HG03103 (cell line): Measurements from ENCODE around the gene OPHN1.

ENCODE experiments used
- ATAC-seq: cut with Tn5 transposase; IDR thresholded peaks from one replicate; pipeline ENCODE4 v1.9.1; 2021; ENCODE audit warnings: low read depth; ENCODE audit not compliant: unreplicated experiment

The OPHN1 gene, protein sequence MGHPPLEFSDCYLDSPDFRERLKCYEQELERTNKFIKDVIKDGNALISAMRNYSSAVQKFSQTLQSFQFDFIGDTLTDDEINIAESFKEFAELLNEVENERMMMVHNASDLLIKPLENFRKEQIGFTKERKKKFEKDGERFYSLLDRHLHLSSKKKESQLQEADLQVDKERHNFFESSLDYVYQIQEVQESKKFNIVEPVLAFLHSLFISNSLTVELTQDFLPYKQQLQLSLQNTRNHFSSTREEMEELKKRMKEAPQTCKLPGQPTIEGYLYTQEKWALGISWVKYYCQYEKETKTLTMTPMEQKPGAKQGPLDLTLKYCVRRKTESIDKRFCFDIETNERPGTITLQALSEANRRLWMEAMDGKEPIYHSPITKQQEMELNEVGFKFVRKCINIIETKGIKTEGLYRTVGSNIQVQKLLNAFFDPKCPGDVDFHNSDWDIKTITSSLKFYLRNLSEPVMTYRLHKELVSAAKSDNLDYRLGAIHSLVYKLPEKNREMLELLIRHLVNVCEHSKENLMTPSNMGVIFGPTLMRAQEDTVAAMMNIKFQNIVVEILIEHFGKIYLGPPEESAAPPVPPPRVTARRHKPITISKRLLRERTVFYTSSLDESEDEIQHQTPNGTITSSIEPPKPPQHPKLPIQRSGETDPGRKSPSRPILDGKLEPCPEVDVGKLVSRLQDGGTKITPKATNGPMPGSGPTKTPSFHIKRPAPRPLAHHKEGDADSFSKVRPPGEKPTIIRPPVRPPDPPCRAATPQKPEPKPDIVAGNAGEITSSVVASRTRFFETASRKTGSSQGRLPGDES

DNA sequence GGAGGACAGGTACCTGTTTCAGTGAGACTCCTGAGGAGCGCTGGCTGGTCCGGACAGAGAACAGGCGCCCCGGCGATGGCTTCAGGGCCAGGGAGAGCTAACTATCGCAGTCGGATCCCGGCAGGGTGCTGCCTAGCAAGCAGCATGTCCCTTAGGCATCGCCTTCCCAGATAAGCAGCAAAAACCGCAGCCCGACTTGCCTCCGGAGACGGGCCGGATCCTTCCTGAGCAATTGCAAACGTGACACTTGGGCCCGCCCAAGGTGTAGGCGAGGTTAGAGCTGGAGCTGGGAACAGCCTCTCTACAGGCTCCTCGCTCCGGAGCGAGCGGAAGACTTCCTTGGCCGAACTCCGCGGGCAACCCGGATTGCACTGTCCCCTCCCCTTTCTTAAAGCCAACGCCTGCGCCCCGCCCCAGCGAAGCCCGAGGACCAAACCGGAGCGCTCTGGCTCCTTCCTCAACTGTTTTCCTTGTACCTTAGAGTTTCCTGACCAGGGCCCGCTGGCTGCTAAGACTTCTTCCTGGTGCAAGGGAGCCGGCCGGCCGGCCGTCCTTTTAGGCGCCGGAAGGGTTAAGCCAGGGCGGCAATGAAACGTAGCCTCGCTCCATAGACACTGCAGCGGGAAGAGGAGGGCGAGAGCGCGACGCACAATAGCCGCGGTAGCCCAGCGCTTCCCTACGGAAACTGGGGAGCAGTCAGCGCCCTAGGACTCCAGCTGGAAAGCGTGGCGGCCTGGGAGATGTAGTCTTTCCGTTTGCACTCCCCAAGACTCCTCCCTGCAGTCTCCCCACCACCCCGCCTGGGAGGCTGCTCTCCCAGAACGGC, at the start of gene OPHN1:
Gene OPHN1 (minus strand): TSS at position 341 of the 826 bp plus-strand sequence. CDS start 475 bp downstream, outside the sequence.
- no peak for ATAC-seq

DNA sequence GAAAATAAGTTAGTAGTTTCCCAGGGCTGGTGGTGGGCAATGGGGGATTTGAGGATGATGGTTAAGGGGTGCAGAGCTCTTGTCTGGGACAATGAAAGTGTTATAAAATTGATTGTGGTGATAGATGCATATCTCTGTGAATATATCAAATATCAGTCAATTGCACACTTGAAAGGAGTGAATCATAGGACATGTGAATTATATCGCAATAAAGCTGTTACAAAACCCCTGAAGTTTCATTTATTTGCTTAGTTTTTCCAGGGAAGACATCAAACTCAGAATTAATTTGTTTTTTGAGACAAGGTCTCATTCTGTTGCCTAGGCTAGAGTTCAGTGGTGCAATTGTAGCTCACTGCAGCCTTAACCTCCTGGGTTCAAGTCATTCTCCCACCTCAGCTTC, 47.7 kb upstream of the OPHN1 start:
- no peak for ATAC-seq

DNA sequence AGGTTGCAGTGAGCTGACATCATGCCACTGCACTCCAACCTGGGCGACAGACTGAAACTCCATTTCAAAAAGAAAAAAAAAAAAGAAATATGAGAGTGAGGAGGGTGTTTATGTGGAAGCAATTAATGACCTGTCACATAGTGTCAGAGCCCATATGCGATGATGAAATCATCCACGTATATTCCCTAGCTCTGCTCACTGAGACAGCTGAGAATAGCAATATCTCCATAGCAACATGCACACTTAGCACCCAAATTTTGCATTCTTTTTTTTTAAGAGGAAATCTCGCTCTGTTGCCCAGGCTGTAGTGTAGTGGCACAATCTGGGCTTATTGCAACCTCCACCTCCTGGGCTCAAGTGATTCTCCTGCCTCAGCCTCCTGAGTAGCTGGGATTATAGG, 31.5 kb upstream of the OPHN1 start:
- ATAC-seq = no peak

DNA sequence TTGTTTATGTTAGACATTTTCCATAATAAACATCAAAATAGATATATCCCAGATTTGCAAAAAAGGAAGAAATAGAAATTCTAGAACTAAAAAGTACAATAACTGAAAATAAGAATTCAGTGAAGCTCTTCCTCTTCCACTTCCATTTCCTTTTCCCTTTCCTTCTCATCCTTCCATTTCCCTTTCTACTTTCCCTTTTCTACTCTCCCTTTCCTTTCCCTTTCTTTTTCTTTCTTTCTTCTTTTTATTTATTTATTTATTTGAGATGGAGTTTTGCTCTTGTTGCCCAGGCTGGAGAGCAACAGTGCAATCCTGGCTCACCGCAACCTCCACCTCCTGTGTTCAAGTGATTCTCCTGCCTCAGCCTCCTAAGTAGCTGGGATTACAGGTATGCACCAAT, 30.6 kb upstream of the OPHN1 start:
- ATAC-seq = no peak

DNA sequence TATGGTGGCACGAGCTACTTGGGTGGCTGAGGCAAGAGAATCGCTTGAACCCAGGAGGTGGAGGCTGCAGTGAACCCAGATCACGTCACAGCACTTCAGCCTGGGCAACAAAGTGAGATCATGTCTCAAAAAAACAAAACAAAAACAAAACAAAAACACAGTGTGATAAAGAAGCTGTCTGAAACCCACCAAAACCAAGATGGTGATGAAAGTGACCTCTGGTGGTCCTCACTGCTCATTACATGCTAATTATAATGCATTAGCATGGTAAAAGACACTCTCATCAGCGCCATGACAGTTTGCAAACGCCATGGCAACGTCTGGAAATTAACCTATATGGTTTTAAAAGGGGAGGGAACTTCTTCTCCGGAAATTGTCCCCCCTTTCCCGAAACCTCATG, 29.4 kb upstream of the OPHN1 start:
- ATAC-seq = no peak

DNA sequence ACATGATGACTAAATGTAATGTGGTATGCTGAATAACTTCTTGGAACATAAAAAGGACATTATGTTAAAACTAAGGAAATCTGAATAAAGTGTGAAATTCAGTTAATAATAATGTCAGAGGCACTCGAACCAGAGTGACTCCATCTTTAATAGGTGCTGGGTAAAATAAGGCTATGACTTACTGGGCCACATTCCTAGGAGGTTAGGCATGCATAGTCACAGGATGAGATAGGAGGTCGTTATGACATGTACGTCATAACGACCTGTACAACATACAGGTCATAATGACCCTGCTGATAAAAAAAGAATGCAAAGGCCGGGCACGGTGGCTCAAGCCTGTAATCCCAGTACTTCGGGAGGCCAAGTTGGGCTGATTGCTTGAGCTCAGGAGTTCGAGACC, 28.9 kb upstream of the OPHN1 start:
- no peak for ATAC-seq

DNA sequence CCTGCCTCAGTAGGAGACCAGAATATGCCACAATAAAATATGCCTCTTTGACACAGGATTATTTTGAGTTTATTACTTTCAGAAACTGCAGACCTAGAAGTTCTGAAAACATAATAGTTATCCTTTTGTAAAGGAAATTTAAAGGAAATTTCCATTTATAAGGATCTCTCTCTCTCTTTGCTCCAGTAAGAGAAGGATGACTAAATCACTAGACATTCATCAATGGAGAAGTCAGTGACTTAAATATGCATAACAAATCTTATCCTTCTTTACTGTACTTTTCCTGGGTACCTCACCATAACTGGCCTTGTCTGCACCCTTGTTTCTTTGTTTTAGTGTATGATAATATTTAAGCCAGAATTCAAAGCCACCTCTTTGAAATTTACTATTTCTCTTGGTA, 28.3 kb upstream of the OPHN1 start:
- no peak for ATAC-seq

DNA sequence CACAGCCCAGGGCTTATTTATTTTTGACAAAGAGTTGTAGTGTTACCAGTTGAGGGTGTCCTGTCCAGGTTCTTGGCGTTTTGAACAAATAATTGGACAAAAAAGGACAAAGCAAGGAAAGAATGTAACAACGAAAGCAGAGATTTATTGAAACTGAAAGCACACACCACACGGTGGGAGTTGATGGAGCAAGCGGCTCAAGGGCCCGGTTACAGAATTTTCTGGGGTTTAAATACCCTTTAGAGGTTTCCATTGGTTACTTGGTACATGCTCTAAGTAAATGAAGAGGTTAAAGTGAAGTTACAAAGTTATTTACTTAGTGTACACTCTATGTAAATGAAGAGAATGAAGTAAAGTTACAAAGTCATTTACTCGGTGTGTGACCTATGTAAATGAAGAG, 27.8 kb upstream of the OPHN1 start:
- ATAC-seq = no peak

DNA sequence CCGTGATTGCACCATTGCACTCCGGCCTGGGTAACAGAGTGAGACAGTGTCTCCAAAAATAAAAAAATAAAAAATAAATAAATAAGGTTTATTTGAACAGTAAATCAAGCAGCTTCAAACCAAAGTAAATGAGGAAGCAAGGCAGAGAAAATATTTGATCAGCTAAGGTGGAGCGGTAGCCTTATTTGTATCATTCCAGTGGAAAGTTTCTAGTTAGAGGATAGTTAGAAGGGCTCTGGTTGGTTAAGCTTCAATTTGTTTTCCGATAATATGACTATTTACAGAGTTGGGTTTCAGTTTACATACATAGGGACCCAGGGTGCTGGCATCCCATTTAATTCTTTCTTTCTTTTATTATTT, 21.8 kb upstream of the OPHN1 start:
- no peak for ATAC-seq

DNA sequence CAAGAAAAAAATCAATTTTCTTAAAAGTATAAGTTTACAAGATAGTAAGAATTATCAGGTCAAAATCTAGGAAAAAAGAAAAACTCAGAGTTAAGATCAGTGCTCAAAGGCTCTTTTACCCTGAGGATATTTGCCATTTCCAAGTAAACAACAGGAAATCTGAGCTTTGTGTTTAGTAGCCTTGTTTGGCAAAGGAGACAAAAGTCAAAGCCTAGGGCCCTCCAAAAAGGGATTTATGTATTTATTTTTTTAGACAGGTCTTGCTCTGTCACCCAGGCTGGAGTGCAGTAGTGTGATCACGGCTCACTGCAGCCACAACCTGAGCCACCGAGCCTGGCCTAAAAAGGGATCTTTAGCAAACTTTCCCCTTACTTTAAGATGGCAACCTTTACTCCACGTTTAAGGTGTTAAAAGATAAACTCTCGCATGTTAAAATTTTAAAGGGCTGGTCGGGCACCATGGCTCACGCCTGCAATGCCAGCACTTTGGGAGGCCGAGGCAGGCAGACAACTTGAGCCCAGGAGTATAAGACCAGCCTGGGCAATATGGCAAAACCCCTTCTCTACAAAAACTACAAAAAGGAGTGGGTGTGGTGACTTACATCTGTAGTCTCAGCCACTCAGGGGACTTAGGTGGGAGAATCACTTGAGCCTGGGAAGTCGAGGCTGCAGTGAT, 21.3 kb upstream of the OPHN1 start:
- no peak for ATAC-seq

DNA sequence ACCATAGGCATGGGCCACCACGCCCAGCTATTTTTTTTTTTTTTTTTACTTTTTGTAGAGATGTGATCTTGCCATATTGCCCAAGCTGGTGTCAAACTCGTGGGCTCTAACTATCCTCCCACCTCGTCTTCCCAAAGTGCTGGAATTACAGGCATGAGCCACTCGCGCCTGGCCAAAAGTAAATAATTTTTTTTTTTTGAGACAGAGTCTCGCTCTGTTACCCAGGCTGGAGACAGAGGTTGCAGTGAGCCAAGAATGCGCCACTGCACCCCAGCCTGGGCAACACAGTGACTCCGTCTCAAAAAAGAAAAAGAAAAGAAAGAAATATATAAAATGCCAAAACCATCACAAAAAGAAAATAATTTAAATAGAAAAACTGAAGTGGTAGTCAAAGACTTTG, 18.4 kb upstream of the OPHN1 start:
- no peak for ATAC-seq

DNA sequence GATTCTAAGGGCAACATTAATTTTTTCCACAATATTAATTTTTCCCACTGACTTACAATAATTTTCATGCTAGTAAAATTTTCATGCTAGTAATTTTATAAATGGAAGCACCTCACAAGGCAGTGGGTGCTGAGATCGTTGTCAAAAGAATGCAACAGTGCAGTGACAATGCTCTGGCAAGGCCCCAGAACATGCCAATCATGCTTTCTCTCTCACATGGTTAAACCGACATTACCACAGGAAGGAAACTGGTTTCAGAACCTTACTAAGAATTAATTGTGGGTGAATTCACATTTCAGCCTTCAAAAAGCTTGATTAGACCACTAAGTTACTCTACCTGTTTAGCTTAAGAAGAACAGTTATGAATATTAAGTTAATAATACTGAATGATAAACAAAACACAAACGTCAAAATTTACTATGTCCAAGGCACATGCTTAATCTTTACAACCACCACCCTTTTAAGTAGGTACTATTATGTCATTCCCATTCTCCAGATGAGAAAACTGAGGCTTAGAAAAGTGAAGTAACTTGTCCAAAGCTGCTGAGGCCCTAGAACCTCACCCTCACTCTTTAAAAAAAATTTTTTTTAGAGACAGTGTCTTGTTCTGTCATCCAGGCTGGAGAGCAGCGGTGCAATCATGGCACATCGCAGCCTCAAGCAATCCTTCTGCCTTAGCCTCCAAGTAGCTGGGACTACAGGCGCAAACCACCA, 10.0 kb upstream of the OPHN1 start:
- no peak for ATAC-seq

DNA sequence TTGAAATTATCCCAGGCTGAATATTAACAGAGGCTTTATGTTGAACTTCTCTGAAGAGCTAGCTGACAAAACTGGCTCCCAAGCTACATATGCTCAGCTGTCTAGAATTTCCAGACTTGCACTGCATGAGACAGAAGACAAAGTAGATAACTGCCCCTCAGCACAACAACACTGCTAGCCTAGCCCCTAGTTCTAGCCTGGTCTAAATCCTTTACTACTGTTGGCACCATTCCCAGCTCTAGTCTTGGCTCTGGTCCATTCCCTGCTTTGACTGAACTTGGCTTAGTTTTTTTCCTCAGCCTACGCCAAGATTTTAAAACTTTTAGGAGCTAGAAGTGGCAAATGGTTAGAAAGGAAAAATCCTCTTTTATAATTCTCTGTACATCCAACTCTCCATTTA, 7.6 kb upstream of the OPHN1 start:
- no peak for ATAC-seq

DNA sequence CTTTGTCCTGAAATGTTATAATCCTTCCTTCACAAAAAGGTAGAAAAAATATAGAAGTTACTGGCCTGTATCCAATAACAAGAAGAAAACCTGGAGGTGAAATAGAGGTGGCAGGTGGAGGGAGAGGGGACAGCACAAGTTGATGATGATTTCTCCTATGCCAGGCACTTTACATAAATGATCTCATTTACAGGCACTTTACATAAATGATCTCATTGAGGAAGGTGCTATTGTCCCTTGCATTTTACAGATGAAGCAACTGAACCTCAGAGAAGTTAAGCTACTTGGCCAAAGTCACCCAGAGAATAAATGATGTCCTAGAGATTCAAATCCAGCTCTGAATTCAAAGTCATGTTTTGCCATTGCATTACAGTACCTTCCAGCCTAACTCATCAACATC, 7.1 kb upstream of the OPHN1 start:
- ATAC-seq = no peak

DNA sequence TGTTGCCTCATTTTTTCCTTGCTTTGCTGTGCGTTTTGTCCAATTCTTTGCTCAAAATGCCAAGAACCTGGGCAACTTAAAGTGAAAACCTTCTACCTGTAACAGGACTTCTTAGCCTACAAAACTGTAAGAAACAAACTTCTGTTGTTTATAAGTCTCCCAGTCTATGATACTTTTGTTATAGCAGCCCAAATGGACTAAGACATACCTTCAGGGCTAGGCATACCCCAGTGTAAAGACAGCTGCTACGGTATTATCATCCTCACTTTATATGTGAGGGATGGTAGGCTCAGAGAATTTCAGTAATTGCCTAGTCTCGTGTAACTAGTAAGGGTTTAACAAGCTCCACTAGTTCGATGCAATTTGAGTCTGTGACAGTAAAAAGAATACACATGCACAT, 6.0 kb upstream of the OPHN1 start:
- no peak for ATAC-seq

DNA sequence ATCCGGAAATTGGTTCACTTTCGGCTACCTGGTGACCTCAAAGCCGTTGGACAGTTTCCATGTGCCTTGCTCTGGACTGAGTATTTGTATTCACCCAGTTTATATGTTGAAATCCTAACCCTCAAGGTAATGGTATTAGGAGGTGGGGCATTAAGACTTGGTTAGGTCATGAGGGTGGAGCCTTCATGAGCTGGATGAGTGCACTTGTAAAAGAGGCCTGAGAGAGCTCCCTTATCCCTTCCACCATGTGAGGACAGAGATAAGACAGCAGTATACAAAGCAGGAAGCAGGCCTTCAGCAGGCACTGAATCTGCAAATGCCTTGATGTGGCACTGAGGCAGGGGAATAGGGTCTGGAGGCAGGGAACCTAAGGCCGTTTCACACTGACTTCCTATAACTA, 5.3 kb upstream of the OPHN1 start:
- no peak for ATAC-seq

DNA sequence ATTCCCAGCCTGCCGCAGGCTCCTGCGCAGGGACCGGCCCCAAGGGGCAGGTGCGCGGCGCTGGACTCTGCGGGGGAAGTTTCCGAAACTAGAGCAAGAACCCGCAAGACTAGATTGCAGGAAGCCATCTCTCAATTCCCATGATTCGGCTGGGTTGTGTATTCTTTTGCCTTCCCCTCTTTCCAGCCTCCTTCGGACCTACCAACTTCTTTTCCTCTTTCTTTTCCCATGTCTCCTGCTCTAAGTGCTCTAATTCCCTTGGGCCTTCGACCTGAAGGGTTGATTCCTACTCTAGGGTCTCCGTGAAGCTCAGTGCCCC, 645 bp upstream of the OPHN1 start:
- no peak for ATAC-seq

DNA sequence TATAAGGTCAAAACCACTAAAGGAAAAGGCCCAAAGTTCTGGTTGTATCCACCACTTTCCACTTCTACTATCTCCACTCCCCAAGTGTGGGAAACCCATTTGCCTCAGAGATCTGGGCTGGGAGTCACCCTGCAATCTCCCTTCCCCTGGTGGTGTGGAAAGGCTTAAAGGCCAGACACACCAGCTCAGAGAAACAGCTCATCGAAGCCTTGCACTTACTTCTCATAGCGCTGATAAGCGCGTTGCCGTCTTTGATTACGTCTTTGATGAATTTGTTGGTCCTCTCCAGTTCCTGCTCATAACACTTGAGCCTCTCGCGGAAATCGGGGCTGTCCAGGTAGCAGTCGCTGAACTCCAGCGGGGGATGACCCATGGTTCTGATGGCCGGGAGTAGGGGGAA, 647 bp downstream of the OPHN1 start:
- no peak for ATAC-seq

DNA sequence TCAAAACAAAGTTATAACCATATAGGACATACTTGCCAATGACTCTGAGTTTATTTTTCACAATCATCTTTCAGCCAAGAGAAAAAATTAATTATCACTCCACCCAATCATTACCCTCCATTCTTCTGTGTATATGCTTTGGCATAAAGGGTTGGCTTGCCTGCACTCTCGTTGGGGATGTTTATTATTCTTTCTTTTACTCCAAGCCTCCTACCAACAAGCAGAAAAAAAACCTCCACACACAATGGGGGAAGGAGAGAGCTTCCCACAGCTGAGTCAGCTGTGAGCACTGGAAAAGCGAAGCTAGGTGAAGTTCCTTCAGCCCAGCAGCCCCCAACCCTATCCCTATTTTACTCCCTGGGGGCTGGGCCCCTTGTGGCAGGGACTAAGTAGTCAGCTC, 1.5 kb downstream of the OPHN1 start:
- ATAC-seq = no peak

DNA sequence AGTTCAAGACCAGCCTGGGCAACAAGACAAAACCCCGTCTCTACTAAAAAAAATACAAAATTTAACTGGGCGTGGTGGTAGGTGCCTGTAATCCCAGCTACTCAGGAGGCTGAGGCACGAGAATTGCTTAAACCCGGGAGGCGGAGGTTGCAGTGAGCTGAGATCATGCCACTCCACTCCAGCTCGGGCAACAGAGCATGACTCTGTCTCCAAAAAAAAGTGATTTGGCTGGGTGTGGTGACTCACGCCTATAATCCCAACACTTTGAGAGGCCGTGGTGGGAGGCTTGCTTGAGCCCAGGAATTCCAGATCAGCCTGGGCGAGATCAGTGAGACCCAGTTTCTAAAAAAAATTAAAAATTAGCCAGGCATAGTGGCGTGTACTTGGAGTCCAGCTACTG, 4.1 kb downstream of the OPHN1 start:
- no peak for ATAC-seq
